ENCODE data around the gene GALNT14. TPM values are rescaled to one million over a fixed set of nuclear protein-coding genes. Genes with fewer than 3 reads are reported as not detected.

The GALNT14 gene
- total RNA-seq, 1 donor = not detected

GRCh38 chr2:30950339-30950738 is 187.9 kb downstream of the GALNT14 start:
- Histone ChIP-seq H3K27me3 (ENCODE audit: insufficient read depth, low read length) (no peaks in the 10 kb centered on the region), H3K4me1 (ENCODE audit: insufficient read depth, low read length) (no peaks in the 10 kb centered on the region), H3K9me3 (ENCODE audit: low read depth, low read length) (no peaks in the 10 kb centered on the region), H3K36me3 (ENCODE audit: insufficient read depth, low read length) (no peaks in the 10 kb centered on the region), H3K4me2 (ENCODE audit: insufficient read depth, low read length) (no peak overlapping the region), H3K4me3 (ENCODE audit: insufficient read depth, low read length) (no peak overlapping the region), H2AFZ (ENCODE audit: low read length) (no peak overlapping the region), H3K27ac (ENCODE audit: low read depth, low read length) (no peak overlapping the region), H4K20me1 (ENCODE audit: insufficient read depth, low read length) (no peaks in the 10 kb centered on the region), H3K79me2 (ENCODE audit: insufficient read depth, low read length) (no peaks in the 10 kb centered on the region)
- DNase-seq (ENCODE audit: insufficient read length, low spot score, missing footprints) = no peak
- no peak for TF ChIP-seq CTCF (IDR thresholded peaks at IDR 0.05; ENCODE audit: extremely low read depth, low read depth, low read length)

- Histone ChIP-seq H3K4me3 (ENCODE audit: insufficient read depth, low read length) (no peak overlapping the region), H3K27me3 (ENCODE audit: insufficient read depth, low read length) (no peaks in the 10 kb centered on the region), H3K36me3 (ENCODE audit: insufficient read depth, low read length) (no peaks in the 10 kb centered on the region), H3K4me2 (ENCODE audit: insufficient read depth, low read length) (no peak overlapping the region), H4K20me1 (ENCODE audit: insufficient read depth, low read length) (no peaks in the 10 kb centered on the region), H2AFZ (ENCODE audit: low read length) (no peak overlapping the region), H3K4me1 (ENCODE audit: insufficient read depth, low read length) (no peaks in the 10 kb centered on the region), H3K79me2 (ENCODE audit: insufficient read depth, low read length) (no peaks in the 10 kb centered on the region), H3K9me3 (ENCODE audit: low read depth, low read length) (no peaks in the 10 kb centered on the region), H3K27ac (ENCODE audit: low read depth, low read length) (no peak overlapping the region)
- no peak for DNase-seq (ENCODE audit: insufficient read length, low spot score, missing footprints)
- TF ChIP-seq CTCF (IDR thresholded peaks at IDR 0.05; ENCODE audit: extremely low read depth, low read depth, low read length) = no peak
Measured at GRCh38 chr2:30949435-30949834, 188.8 kb downstream of the GALNT14 start.

- Histone ChIP-seq H4K20me1 (ENCODE audit: insufficient read depth, low read length) (no peaks in the 10 kb centered on the region), H3K27me3 (ENCODE audit: insufficient read depth, low read length) (no peaks in the 10 kb centered on the region), H3K36me3 (ENCODE audit: insufficient read depth, low read length) (no peaks in the 10 kb centered on the region), H3K4me2 (ENCODE audit: insufficient read depth, low read length) (no peak overlapping the region), H3K27ac (ENCODE audit: low read depth, low read length) (no peak overlapping the region), H3K4me3 (ENCODE audit: insufficient read depth, low read length) (no peak overlapping the region), H3K9me3 (ENCODE audit: low read depth, low read length) (no peaks in the 10 kb centered on the region), H3K79me2 (ENCODE audit: insufficient read depth, low read length) (no peaks in the 10 kb centered on the region), H3K4me1 (ENCODE audit: insufficient read depth, low read length) (no peaks in the 10 kb centered on the region), H2AFZ (ENCODE audit: low read length) (no peak overlapping the region)
- no peak for DNase-seq (ENCODE audit: insufficient read length, low spot score, missing footprints)
- TF ChIP-seq CTCF (IDR thresholded peaks at IDR 0.05; ENCODE audit: extremely low read depth, low read depth, low read length) = no peak
Measured at GRCh38 chr2:30948857-30949256, 189.4 kb downstream of the GALNT14 start.

GRCh38 chr2:30948130-30948529 is 190.1 kb downstream of the GALNT14 start:
- no peaks in the 10 kb centered on the region for H4K20me1 ChIP-seq (ENCODE audit: insufficient read depth, low read length)
- H3K27ac ChIP-seq (ENCODE audit: low read depth, low read length) = no peak overlapping the region
- no peaks in the 10 kb centered on the region for H3K9me3 ChIP-seq (ENCODE audit: low read depth, low read length)
- no peak overlapping the region for H3K4me2 ChIP-seq (ENCODE audit: insufficient read depth, low read length)
- no peak overlapping the region for H3K4me3 ChIP-seq (ENCODE audit: insufficient read depth, low read length)
- no peak for TF ChIP-seq CTCF (IDR thresholded peaks at IDR 0.05; ENCODE audit: extremely low read depth, low read depth, low read length)
- no peaks in the 10 kb centered on the region for H3K27me3 ChIP-seq (ENCODE audit: insufficient read depth, low read length)
- no peaks in the 10 kb centered on the region for H3K36me3 ChIP-seq (ENCODE audit: insufficient read depth, low read length)
- no peaks in the 10 kb centered on the region for H3K4me1 ChIP-seq (ENCODE audit: insufficient read depth, low read length)
- DNase-seq (ENCODE audit: insufficient read length, low spot score, missing footprints) = no peak
- no peaks in the 10 kb centered on the region for H3K79me2 ChIP-seq (ENCODE audit: insufficient read depth, low read length)
- no peak overlapping the region for H2AFZ ChIP-seq (ENCODE audit: low read length)

Measured in osteoblast (primary cell).